HepG2 (cell line): ENCODE measurements around the gene PMEL. TPM values are rescaled to one million over a fixed set of nuclear protein-coding genes. Genes with fewer than 3 reads are reported as not detected.

Experiments used
- GATA4 ChIP-seq: sonication (generic); IDR thresholded peaks from 2 replicates; pipeline ENCODE4 v1.6.1; 2016; ENCODE audit warnings: antibody characterized with exemption, low read depth, borderline replicate concordance
- IRX3 ChIP-seq: sonication (generic); formaldehyde crosslinking; IDR thresholded peaks from 2 replicates; pipeline ENCODE4 v1.8.1; 2023; ENCODE audit warnings: mild to moderate bottlenecking, low read depth, missing genetic modification reagents, borderline replicate concordance
- MTF1 ChIP-seq: sonication (generic); formaldehyde crosslinking; IDR thresholded peaks from 2 replicates; pipeline ENCODE4 v1.5.0; 2020; ENCODE audit warnings: missing genetic modification reagents
- NRL ChIP-seq: sonication (generic); formaldehyde crosslinking; IDR thresholded peaks from 2 replicates; pipeline ENCODE4 v1.5.0; 2020; ENCODE audit warnings: missing genetic modification reagents, mild to moderate bottlenecking, moderate library complexity, borderline replicate concordance
- PITX1 ChIP-seq: sonication (generic); formaldehyde crosslinking; IDR thresholded peaks from 2 replicates; pipeline ENCODE4 v1.5.1; 2020; ENCODE audit warnings: mild to moderate bottlenecking, missing genetic modification reagents
- RELA ChIP-seq: sonication (generic); formaldehyde crosslinking; IDR thresholded peaks from 2 replicates; pipeline ENCODE4 v1.4.0; 2020; ENCODE audit warnings: missing genetic modification reagents
- TOPORS ChIP-seq: sonication (generic); formaldehyde crosslinking; IDR thresholded peaks from 2 replicates; pipeline ENCODE4 v1.8.0; 2023; ENCODE audit warnings: mild to moderate bottlenecking, missing genetic modification reagents
- ZFP37 ChIP-seq: sonication (generic); formaldehyde crosslinking; IDR thresholded peaks from 2 replicates; pipeline ENCODE4 v1.4.0; 2020; ENCODE audit warnings: missing genetic modification reagents, borderline replicate concordance
- ZNF136 ChIP-seq: sonication (generic); formaldehyde crosslinking; IDR thresholded peaks from 2 replicates; pipeline ENCODE4 v1.8.1; 2022; ENCODE audit warnings: low read depth, mild to moderate bottlenecking, moderate library complexity, missing genetic modification reagents
- polyA plus RNA-seq, 8 experiments: library from polyadenylated mRNA; depleted of rRNA in 3 of 8; stranded (reverse) in 7 of 8; unstranded in 1 of 8; fragments of >200 nt; fragmentation: Illumina TruSeq in 4 of 8; extraction: Trizol in 4 of 8; gene quantifications; 2 replicates each; pipeline versions ENCODE4 v1.2.1 to v1.2.3, GENCODE V29; 2011 to 2016; ENCODE audit warnings: low read depth in 4 of 8, missing spikeins in 1 of 8, mixed read lengths in 1 of 8; ENCODE audit not compliant: insufficient read depth in 1 of 8
- total RNA-seq, 5 experiments: library from RNA; depleted of rRNA; stranded (reverse); fragments of >200 nt; fragmentation: Illumina TruSeq; extraction: Trizol; gene quantifications; 2 replicates each; pipeline ENCODE4 v1.2.3, GENCODE V29; 2016; ENCODE audit warnings: low read depth in 1 of 5
- TF ChIP-seq, protein P1 (sequence below): sonication (generic); formaldehyde crosslinking; IDR thresholded peaks from 2 replicates; pipeline ENCODE4 v1.9.0; 2021; ENCODE audit warnings: mild to moderate bottlenecking, missing genetic modification reagents
- TF ChIP-seq, protein P2 (sequence below): sonication (generic); formaldehyde crosslinking; IDR thresholded peaks from 2 replicates; pipeline ENCODE4 v1.5.1; 2020; ENCODE audit warnings: mild to moderate bottlenecking, missing genetic modification reagents, borderline replicate concordance
- TF ChIP-seq, protein P3 (sequence below): sonication (generic); formaldehyde crosslinking; IDR thresholded peaks from 2 replicates; pipeline ENCODE4 v1.5.1; 2020; ENCODE audit warnings: missing genetic modification reagents, mild to moderate bottlenecking, borderline replicate concordance
- TF ChIP-seq, protein P4 (sequence below): sonication (generic); formaldehyde crosslinking; IDR thresholded peaks from 2 replicates; pipeline ENCODE4 v1.5.1; 2020; ENCODE audit warnings: mild to moderate bottlenecking, missing genetic modification reagents

PMEL gene
- total and polyA plus RNA-seq, 2 of the 13 experiments (the other 11 are each of a cell fraction or from before 2014, with no cell fraction given) = 0.49 to 3.3 TPM

DNA sequence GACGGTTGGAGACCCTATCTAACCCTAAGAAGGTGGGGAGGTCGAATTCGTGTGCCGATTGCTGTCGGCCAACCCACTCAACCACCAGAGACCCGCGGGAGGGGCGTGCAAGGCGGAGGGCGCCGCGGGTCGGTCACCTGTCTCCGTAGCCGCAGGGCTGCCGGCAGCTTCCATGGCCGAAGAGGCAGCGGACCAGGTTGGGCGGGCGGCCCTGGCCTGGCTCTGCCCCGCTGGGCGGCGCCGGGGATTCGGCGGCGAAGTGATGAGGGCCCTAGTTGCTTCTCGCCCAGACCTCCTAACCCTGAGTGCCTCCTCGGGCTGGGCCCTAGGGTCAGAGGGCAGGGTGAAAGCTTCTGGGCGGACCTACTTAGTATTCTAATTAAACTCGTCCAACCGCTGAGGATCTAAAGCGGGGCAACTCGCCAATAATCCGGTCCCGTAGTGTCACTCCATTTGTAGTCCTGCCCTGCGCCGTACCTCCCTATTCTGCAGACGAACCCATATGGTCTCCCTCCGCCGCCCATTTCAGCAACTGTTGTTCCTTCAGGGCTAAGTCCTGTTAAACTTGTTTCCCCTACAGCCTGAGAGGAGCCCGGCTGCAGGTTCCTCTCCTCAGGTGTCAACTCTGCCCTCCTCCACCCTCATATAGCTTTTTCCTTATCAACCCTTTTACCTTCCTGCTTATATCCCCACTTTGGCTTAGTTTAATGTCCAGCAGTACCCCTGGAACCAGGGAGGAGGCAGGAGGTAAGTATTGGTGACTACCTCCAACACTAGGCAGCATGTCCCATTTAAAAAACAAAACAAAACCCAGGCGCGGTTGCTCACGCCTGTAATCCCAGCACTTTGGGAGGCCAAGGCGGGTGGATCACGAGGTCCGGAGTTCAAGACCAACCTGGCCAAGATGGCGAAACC, 38.0 kb downstream of the PMEL start, which contains the start of gene PYM1 (continued):
- TF ChIP-seq, protein P1, sequence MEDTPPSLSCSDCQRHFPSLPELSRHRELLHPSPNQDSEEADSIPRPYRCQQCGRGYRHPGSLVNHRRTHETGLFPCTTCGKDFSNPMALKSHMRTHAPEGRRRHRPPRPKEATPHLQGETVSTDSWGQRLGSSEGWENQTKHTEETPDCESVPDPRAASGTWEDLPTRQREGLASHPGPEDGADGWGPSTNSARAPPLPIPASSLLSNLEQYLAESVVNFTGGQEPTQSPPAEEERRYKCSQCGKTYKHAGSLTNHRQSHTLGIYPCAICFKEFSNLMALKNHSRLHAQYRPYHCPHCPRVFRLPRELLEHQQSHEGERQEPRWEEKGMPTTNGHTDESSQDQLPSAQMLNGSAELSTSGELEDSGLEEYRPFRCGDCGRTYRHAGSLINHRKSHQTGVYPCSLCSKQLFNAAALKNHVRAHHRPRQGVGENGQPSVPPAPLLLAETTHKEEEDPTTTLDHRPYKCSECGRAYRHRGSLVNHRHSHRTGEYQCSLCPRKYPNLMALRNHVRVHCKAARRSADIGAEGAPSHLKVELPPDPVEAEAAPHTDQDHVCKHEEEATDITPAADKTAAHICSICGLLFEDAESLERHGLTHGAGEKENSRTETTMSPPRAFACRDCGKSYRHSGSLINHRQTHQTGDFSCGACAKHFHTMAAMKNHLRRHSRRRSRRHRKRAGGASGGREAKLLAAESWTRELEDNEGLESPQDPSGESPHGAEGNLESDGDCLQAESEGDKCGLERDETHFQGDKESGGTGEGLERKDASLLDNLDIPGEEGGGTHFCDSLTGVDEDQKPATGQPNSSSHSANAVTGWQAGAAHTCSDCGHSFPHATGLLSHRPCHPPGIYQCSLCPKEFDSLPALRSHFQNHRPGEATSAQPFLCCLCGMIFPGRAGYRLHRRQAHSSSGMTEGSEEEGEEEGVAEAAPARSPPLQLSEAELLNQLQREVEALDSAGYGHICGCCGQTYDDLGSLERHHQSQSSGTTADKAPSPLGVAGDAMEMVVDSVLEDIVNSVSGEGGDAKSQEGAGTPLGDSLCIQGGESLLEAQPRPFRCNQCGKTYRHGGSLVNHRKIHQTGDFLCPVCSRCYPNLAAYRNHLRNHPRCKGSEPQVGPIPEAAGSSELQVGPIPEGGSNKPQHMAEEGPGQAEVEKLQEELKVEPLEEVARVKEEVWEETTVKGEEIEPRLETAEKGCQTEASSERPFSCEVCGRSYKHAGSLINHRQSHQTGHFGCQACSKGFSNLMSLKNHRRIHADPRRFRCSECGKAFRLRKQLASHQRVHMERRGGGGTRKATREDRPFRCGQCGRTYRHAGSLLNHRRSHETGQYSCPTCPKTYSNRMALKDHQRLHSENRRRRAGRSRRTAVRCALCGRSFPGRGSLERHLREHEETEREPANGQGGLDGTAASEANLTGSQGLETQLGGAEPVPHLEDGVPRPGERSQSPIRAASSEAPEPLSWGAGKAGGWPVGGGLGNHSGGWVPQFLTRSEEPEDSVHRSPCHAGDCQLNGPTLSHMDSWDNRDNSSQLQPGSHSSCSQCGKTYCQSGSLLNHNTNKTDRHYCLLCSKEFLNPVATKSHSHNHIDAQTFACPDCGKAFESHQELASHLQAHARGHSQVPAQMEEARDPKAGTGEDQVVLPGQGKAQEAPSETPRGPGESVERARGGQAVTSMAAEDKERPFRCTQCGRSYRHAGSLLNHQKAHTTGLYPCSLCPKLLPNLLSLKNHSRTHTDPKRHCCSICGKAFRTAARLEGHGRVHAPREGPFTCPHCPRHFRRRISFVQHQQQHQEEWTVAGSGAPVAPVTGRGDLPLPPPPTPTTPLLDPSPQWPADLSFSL = no peak
- TF ChIP-seq, protein P2, sequence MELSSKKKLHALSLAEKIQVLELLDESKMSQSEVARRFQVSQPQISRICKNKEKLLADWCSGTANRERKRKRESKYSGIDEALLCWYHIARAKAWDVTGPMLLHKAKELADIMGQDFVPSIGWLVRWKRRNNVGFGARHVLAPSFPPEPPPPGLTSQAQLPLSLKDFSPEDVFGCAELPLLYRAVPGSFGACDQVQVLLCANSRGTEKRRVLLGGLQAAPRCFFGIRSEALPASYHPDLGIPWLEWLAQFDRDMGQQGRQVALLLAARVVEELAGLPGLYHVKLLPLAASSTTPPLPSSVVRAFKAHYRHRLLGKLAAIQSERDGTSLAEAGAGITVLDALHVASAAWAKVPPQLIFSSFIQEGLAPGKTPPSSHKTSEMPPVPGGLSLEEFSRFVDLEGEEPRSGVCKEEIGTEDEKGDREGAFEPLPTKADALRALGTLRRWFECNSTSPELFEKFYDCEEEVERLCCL (CRISPR knock-in tag) = no peak
- TF ChIP-seq MTF1 (CRISPR knock-in tag) (no peak), GATA4 (no peak), NRL (CRISPR knock-in tag) (peak; percentile 24; the same call in 1 of the 2 replicates), RELA (CRISPR knock-in tag) (no peak), ZNF136 (CRISPR knock-in tag) (0 out of 2 replicates have a peak, but pooled peaks have one; percentile 52), IRX3 (no peak), ZFP37 (CRISPR knock-in tag) (no peak), PITX1 (peak; percentile 21), TOPORS (CRISPR knock-in tag) (0 out of 2 replicates have a peak, but pooled peaks have one; percentile 16)
- TF ChIP-seq, protein P3, sequence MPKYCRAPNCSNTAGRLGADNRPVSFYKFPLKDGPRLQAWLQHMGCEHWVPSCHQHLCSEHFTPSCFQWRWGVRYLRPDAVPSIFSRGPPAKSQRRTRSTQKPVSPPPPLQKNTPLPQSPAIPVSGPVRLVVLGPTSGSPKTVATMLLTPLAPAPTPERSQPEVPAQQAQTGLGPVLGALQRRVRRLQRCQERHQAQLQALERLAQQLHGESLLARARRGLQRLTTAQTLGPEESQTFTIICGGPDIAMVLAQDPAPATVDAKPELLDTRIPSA = 0 out of 2 replicates have a peak, but pooled peaks have one; percentile 32
- TF ChIP-seq, protein P4, sequence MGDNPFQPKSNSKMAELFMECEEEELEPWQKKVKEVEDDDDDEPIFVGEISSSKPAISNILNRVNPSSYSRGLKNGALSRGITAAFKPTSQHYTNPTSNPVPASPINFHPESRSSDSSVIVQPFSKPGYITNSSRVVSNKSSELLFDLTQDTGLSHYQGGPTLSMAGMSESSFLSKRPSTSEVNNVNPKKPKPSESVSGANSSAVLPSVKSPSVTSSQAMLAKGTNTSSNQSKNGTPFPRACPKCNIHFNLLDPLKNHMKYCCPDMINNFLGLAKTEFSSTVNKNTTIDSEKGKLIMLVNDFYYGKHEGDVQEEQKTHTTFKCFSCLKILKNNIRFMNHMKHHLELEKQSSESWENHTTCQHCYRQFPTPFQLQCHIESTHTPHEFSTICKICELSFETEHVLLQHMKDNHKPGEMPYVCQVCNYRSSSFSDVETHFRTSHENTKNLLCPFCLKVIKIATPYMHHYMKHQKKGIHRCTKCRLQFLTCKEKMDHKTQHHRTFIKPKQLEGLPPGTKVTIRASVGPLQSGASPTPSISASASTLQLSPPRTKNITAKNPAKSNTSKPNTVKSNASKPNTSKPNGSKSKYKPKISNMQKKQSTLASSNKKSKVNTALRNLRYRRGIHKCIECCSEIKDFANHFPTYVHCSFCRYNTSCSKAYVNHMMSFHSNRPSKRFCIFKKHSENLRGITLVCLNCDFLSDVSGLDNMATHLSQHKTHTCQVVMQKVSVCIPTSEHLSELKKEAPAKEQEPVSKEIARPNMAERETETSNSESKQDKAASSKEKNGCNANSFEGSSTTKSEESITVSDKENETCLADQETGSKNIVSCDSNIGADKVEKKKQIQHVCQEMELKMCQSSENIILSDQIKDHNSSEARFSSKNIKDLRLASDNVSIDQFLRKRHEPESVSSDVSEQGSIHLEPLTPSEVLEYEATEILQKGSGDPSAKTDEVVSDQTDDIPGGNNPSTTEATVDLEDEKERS (CRISPR knock-in tag) = no peak
